ENCODE results near the gene RMND5A.

Gene RMND5A

DNA sequence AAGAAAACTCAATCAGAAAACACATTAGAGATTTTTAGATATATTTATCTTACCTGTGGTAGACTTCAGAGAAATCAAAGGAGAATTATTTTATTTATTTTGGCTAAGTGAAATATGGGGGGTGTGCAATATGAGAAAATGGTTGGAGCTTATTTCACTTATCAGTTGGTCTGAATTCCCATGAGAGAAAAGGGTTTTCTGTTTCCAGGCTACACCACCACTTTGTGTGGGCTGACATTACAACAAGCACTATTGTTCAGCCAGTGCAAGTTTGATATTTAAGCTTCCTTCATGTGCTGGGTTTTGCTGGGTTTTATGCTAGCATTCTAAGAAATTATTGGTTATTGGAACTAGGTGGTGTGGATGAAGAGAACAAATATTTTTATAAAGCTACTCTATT, 33.5 kb downstream of the RMND5A start:
- no peak overlapping the region for H3K4me3 ChIP-seq (ENCODE audit: low read depth, low read length)
- no peak for DNase-seq (ENCODE audit: low read depth, low spot score)
- TF ChIP-seq CTCF (IDR thresholded peaks at IDR 0.05; ENCODE audit: insufficient read depth, low read length, missing control alignments) = no peak
- POLR2A ChIA-PET = no interaction called here
- CTCF ChIA-PET = interaction anchor here (1.0 to 4.2 kb wide), 3 partner anchors 8 to 11 kb away, joined by 3 to 52 read pairs (median 3); no protein-coding TSS in a partner anchor

GRCh38 chr2:86758405-86758804, 38.3 kb downstream of the RMND5A start:
- DNase-seq (ENCODE audit: low read depth, low spot score) = no peak
- TF ChIP-seq CTCF (IDR thresholded peaks at IDR 0.05; ENCODE audit: insufficient read depth, low read length, missing control alignments) = no peak
- no peak overlapping the region for H3K4me3 ChIP-seq (ENCODE audit: low read depth, low read length)
- ChIA-PET CTCF (interaction anchor here (1.0 to 1.5 kb wide), 2 partner anchors 10 to 362 kb away, joined by 3 read pairs; no protein-coding TSS in a partner anchor), POLR2A (no interaction called here)

- H3K4me3 ChIP-seq (ENCODE audit: low read depth, low read length) = no peak overlapping the region
- CTCF ChIA-PET = no interaction called here
- POLR2A ChIA-PET = no interaction called here
- TF ChIP-seq CTCF (IDR thresholded peaks at IDR 0.05; ENCODE audit: insufficient read depth, low read length, missing control alignments) = no peak
- no peak for DNase-seq (ENCODE audit: low read depth, low spot score)
Observed at GRCh38 chr2:86760371-86760770, 40.3 kb downstream of the RMND5A start.

DNA sequence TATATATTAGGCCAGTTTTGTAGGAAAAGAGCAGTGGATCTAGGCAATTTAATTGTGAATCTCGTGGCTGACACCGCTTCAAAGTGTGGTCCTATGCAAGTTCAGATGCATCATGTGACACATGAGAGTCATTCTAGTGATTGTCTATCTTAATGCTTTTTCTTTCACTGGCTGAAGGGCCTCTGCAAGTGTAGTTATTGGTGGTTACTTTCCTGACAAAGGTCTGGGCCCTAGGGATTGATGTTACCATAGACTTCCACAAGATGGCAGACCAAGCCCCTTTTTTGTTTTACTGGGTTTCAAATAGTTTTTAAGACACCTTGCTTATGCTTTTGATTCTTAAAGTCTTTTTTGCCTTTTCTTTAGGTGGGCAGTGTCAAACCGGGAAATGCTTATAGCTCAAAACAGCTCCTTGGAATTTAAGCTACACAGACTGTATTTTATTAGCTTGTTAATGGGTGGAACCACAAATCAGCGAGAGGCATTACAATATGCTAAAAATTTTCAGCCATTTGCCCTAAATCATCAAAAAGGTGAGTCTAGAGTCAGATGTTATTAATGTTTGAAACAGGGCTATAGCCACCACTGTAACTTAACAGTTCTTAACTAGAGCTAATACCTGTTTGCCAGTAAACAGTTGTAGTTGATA, 44.7 kb downstream of the RMND5A start:
- peak; percentile 63 for TF ChIP-seq CTCF (IDR thresholded peaks at IDR 0.05; ENCODE audit: insufficient read depth, low read length, missing control alignments)
- no peak overlapping the region for H3K4me3 ChIP-seq (ENCODE audit: low read depth, low read length)
- DNase-seq (ENCODE audit: low read depth, low spot score) = no peak
- ChIA-PET POLR2A (no interaction called here), CTCF (interaction anchor here (0.6 to 4.3 kb wide), 13 partner anchors 8 to 368 kb away, joined by 3 to 52 read pairs (median 7); partner anchors contain the start of gene CD8A)

DNA sequence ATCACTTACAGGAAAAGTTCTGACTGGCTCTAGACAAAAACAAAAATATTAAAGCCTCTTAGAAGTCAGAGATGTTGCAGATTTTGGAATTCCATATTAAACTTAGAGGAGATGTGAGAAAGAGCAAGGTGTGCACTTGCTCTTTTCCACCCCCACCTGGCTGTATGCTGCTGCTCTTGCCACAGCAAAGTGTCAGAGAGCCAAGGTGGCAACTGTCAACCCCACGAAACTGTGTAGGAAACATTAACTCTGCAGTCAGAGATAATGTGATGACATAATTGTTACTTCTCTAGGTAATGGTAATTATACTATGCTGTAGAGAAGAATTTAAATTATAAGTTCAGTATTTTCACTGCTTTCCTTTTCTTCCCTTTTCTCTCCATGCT, 45.2 kb downstream of the RMND5A start:
- POLR2A ChIA-PET = no interaction called here
- no peak for TF ChIP-seq CTCF (IDR thresholded peaks at IDR 0.05; ENCODE audit: insufficient read depth, low read length, missing control alignments)
- DNase-seq (ENCODE audit: low read depth, low spot score) = no peak
- no peak overlapping the region for H3K4me3 ChIP-seq (ENCODE audit: low read depth, low read length)
- CTCF ChIA-PET = interaction anchor here (0.6 to 4.3 kb wide), 13 partner anchors 8 to 369 kb away, joined by 3 to 52 read pairs (median 7); partner anchors contain the start of gene CD8A

DNA sequence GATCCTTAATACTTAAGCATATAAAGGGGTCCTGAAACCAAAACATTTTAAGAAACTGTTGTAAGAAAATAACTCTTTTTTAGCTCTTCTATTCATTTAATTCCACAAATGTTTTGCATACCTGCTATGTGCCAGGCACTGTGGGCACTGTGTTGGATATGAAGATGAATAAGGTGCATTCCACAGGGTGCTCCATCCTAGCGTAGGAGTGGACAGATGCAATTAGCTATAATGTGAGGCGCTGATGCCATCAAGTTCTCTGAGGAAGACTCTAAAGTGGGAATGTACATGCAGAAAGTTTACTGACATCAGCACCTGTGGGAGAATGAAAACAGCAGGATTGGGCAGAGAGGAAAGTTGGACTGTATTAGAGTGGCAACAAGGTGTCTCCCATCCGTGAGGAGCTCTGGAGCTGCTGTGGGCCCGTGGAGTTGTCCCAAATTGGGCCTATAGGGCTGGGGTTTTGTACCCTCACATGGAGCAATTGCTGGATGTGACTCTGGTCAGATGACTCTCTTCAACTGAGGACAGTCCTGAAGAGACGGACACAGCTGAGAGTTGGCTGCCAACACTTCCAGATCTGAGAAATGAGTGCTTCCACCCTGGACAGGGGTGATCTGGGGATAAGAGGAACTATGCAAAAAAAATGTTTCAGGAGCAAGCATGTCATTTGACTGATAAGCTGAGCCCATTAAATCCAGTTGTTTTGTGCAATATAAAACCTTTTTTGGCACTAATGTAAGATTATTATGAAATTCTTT, 48.3 kb downstream of the RMND5A start:
- H3K4me3 ChIP-seq (ENCODE audit: low read depth, low read length) = no peak overlapping the region
- DNase-seq (ENCODE audit: low read depth, low spot score) = no peak
- CTCF ChIA-PET = interaction anchor here (0.5 kb wide), 1 partner anchor 9 kb away, joined by 4 read pairs; no protein-coding TSS in a partner anchor
- TF ChIP-seq CTCF (IDR thresholded peaks at IDR 0.05; ENCODE audit: insufficient read depth, low read length, missing control alignments) = no peak
- POLR2A ChIA-PET = no interaction called here
